AG10803 (cell line): ENCODE data around the gene ABI3BP.
"Not testable (repeated sequence)": the region's sequence is repeated elsewhere in the genome, so short reads cannot be mapped to it uniquely, and the experiment has no call there.

Source experiments
- DNase-seq: peaks from one replicate; pipeline ENCODE4 v3.0.0; 2010; ENCODE audit warnings: low read depth
- H3K4me3 ChIP-seq: 2 replicates; pipeline ENCODE4 v1.5.1; 2011; ENCODE audit warnings: mild to moderate bottlenecking, low read length, control low read depth
- CTCF ChIP-seq: conservative IDR thresholded peaks from 2 replicates; pipeline ENCODE4 v1.5.1; 2011; ENCODE audit warnings: mild to moderate bottlenecking, low read length, control low read depth, inconsistent platforms

Gene ABI3BP

GRCh38 chr3:101027286-101027685, 34.1 kb upstream of the ABI3BP start:
- no peak overlapping the region for H3K4me3 ChIP-seq
- no peak for DNase-seq
- no peak for TF ChIP-seq CTCF

- no peak for TF ChIP-seq CTCF
- DNase-seq: no peak
- no peak overlapping the region for H3K4me3 ChIP-seq
Observed at GRCh38 chr3:101026881-101027280, 33.7 kb upstream of the ABI3BP start.

- no peak for TF ChIP-seq CTCF
- no peak for DNase-seq
- H3K4me3 ChIP-seq: no peak overlapping the region
Observed at GRCh38 chr3:101026244-101026643, 33.0 kb upstream of the ABI3BP start.

GRCh38 chr3:101020351-101021015, 27.3 kb upstream of the ABI3BP start:
- H3K4me3 ChIP-seq: no peak overlapping the region
- TF ChIP-seq CTCF: no peak
- no peak for DNase-seq

- no peak for TF ChIP-seq CTCF
- no peak overlapping the region for H3K4me3 ChIP-seq
- no peak for DNase-seq
Observed at GRCh38 chr3:101017017-101017416, 23.8 kb upstream of the ABI3BP start.

GRCh38 chr3:101012312-101012711, 19.1 kb upstream of the ABI3BP start:
- H3K4me3 ChIP-seq, DNase-seq: not testable (repeated sequence)

GRCh38 chr3:101011136-101011535, 17.9 kb upstream of the ABI3BP start:
- no peak for TF ChIP-seq CTCF
- H3K4me3 ChIP-seq: no peak overlapping the region
- peak; percentile 85 for DNase-seq

GRCh38 chr3:101010296-101010695, 17.1 kb upstream of the ABI3BP start:
- no peak for TF ChIP-seq CTCF
- H3K4me3 ChIP-seq: no peak overlapping the region
- DNase-seq: peak; percentile 95
